ENCODE measurements around the gene ATXN7. TPM values are rescaled to one million over a fixed set of nuclear protein-coding genes. Genes with fewer than 3 reads are reported as not detected.

ATXN7 gene
- total and polyA plus RNA-seq, 2 of the 4 experiments (the other 2 are of a cell fraction): 8.6 to 13.6 TPM

GRCh38 chr3:64039981-64040733 is 176.5 kb downstream of the ATXN7 start:
- ATAC-seq (ENCODE audit: low read depth) (no peak; the same call in 1 of the 2 replicates), DNase-seq (peak; percentile 15)
- intact Hi-C loops (cut with micrococcal nuclease): no loop called here
- Histone ChIP-seq H3K27ac (ENCODE audit: insufficient read depth, low read length) (no peak overlapping the region), H2BK5ac (ENCODE audit: low read depth, low read length, poor library complexity, severe bottlenecking) (no peak overlapping the region), H3K9me3 (ENCODE audit: control insufficient read depth, insufficient read depth, low read length) (no peaks in the 10 kb centered on the region), H4K20me1 (ENCODE audit: insufficient read depth, low read length) (no peaks in the 10 kb centered on the region), H2BK20ac (ENCODE audit: low read depth, low read length) (no peak overlapping the region; the same call in 1 of the 2 replicates), H3K4ac (ENCODE audit: low read depth, low read length) (0 out of 2 replicates have a peak overlapping the region, but pooled peaks have one; percentile 29), H2AFZ (replicated peaks; ENCODE audit: low read length, poor library complexity) (peak overlapping the region; percentile 35), H3K23ac (ENCODE audit: low read depth, low read length) (peak overlapping the region; percentile 29; the same call in 1 of the 2 replicates), H3K18ac (ENCODE audit: low read depth, low read length) (no peak overlapping the region), H3K79me1 (ENCODE audit: low read depth in 1 of 2, low read length in 2 of 2) (no peaks in the 10 kb centered on the region), H3K4me2 (ENCODE audit: low read depth, low read length) (no peak overlapping the region), H4K5ac (ENCODE audit: low read depth, low read length) (no peak overlapping the region), H3K36me3 (ENCODE audit: control insufficient read depth, insufficient read depth, low read length) (no peaks in the 10 kb centered on the region), H3K4me3 (ENCODE audit: insufficient read depth, low read depth, low read length) (no peak overlapping the region), H3K9me1 (ENCODE audit: insufficient read depth, low read length) (peaks cover 3% of the 10 kb centered on the region; the same call in 1 of the 2 replicates), H3K14ac (replicated peaks; ENCODE audit: low read depth, low read length) (peak overlapping the region; percentile 93), H3K27me3 (ENCODE audit: control insufficient read depth, insufficient read depth, low read length) (no peaks in the 10 kb centered on the region), H3K56ac (ENCODE audit: extremely low read depth, insufficient read depth, low read length) (no peak overlapping the region), H2BK120ac (ENCODE audit: low read depth, low read length) (no peak overlapping the region), H2AK9ac (replicated peaks; ENCODE audit: low read depth, low read length, poor library complexity) (no peak overlapping the region), H4K91ac (ENCODE audit: insufficient read depth, low read depth, low read length) (no peak overlapping the region), H2AK5ac (ENCODE audit: low read depth, low read length) (peak overlapping the region; percentile 62; the same call in 1 of the 2 replicates), H2BK15ac (ENCODE audit: low read depth, low read length) (0 out of 3 replicates have a peak overlapping the region, but pooled peaks have one; percentile 18), H3K9ac (ENCODE audit: low read depth, low read length) (no peak overlapping the region), H4K8ac (ENCODE audit: low read depth in 2 of 2, low read length in 2 of 2) (no peak overlapping the region), H3K4me1 (ENCODE audit: control insufficient read depth, insufficient read depth, low read length) (no peaks in the 10 kb centered on the region; the same call in 1 of the 2 replicates)
- ChIA-PET POLR2A (ENCODE audit: unreplicated experiment) (interaction anchor here (0.6 kb wide), 1 partner anchor 87 kb away, joined by 3 read pairs; no protein-coding TSS in a partner anchor), CTCF (no interaction called here)
- WGBS, 2 experiments (ENCODE audit: extremely low coverage in 2 of 2, insufficient read length in 1 of 2): 17% methylated on average over 1 of the region's 5 CpGs; no CpG with 5 or more reads in 1 of the 2 experiments
- dilution Hi-C loops (cut with HindIII; ENCODE audit: low sequenced_read_pairs, unreplicated experiment): loop anchor here (25.0 kb wide), 1 partner anchor 422 kb away; no protein-coding TSS in a partner anchor
- BruUV-seq (replicated peaks): no TSS peak
- in situ Hi-C loops (cut with MboI; ENCODE audit: low sequenced_read_pairs): loop anchor here (25.0 kb wide), 1 partner anchor 172 kb away; no protein-coding TSS in a partner anchor
- TF ChIP-seq CEBPB (IDR thresholded peaks at IDR 0.05; ENCODE audit: low read depth, low read length) (no peak), MXI1 (IDR thresholded peaks at IDR 0.05; ENCODE audit: borderline replicate concordance, low read depth, low read length) (no peak), MAZ (IDR thresholded peaks at IDR 0.05; ENCODE audit: borderline replicate concordance, low read depth, low read length) (no peak), CHD1 (IDR thresholded peaks at IDR 0.05; ENCODE audit: low read depth, low read length) (no peak), SMC3 (IDR thresholded peaks at IDR 0.05; ENCODE audit: low read depth, low read length) (no peak), RCOR1 (IDR thresholded peaks at IDR 0.05; ENCODE audit: insufficient replicate concordance, low read length) (no peak), FOS (IDR thresholded peaks at IDR 0.05; ENCODE audit: low read depth, low read length) (no peak), MAFK (IDR thresholded peaks at IDR 0.05; ENCODE audit: low read depth, low read length) (no peak), NFE2L2 (IDR thresholded peaks at IDR 0.05; ENCODE audit: low read depth, low read length) (no peak), POLR2A (IDR thresholded peaks at IDR 0.05; ENCODE audit: low read depth, low read length) (no peak), RFX5 (IDR thresholded peaks at IDR 0.05; ENCODE audit: low read depth, low read length) (no peak), BHLHE40 (IDR thresholded peaks at IDR 0.05; ENCODE audit: low read depth, low read length) (no peak)
- TF ChIP-seq, protein P1, sequence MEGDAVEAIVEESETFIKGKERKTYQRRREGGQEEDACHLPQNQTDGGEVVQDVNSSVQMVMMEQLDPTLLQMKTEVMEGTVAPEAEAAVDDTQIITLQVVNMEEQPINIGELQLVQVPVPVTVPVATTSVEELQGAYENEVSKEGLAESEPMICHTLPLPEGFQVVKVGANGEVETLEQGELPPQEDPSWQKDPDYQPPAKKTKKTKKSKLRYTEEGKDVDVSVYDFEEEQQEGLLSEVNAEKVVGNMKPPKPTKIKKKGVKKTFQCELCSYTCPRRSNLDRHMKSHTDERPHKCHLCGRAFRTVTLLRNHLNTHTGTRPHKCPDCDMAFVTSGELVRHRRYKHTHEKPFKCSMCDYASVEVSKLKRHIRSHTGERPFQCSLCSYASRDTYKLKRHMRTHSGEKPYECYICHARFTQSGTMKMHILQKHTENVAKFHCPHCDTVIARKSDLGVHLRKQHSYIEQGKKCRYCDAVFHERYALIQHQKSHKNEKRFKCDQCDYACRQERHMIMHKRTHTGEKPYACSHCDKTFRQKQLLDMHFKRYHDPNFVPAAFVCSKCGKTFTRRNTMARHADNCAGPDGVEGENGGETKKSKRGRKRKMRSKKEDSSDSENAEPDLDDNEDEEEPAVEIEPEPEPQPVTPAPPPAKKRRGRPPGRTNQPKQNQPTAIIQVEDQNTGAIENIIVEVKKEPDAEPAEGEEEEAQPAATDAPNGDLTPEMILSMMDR (conservative IDR thresholded peaks at IDR 0.05; ENCODE audit: low read depth, low read length): no peak
- TF ChIP-seq, protein P2, sequence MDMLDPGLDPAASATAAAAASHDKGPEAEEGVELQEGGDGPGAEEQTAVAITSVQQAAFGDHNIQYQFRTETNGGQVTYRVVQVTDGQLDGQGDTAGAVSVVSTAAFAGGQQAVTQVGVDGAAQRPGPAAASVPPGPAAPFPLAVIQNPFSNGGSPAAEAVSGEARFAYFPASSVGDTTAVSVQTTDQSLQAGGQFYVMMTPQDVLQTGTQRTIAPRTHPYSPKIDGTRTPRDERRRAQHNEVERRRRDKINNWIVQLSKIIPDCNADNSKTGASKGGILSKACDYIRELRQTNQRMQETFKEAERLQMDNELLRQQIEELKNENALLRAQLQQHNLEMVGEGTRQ (IDR thresholded peaks at IDR 0.05; ENCODE audit: low read depth, low read length): no peak
